Spinal cord (tissue), 10 donors: ENCODE measurements around the gene VSTM5. TPM values are rescaled to one million over a fixed set of nuclear protein-coding genes. Genes with fewer than 3 reads are reported as not detected.

Source experiments
- DNase-seq, 6 donors: peaks; one replicate each; pipeline versions ENCODE4 v3.0.0 to v3.0.0-alpha.2; 2013 to 2015; ENCODE audit warnings: low spot score in 6 of 6, low read depth in 4 of 6
- H3K27ac ChIP-seq: one replicate; pipeline ENCODE4 v1.5.1; 2013; ENCODE audit warnings: low read depth, low read length, control low read depth
- H3K27me3 ChIP-seq: one replicate; pipeline ENCODE4 v1.6.1; 2013; ENCODE audit warnings: low read length; ENCODE audit not compliant: control insufficient read depth, insufficient read depth
- H3K36me3 ChIP-seq: one replicate; pipeline ENCODE4 v1.6.1; 2013; ENCODE audit warnings: low read length; ENCODE audit not compliant: control insufficient read depth, insufficient read depth
- H3K4me1 ChIP-seq: one replicate; pipeline ENCODE4 v1.6.1; 2013; ENCODE audit warnings: low read length; ENCODE audit not compliant: control insufficient read depth, insufficient read depth
- H3K4me3 ChIP-seq: one replicate; pipeline ENCODE4 v1.5.1; 2013; ENCODE audit warnings: low read depth, low read length, control low read depth
- H3K9me3 ChIP-seq: one replicate; pipeline ENCODE4 v1.6.1; 2013; ENCODE audit warnings: low read length; ENCODE audit not compliant: control insufficient read depth, insufficient read depth
- WGBS: methylation state at CpG from one replicate; pipeline ENCODE4 v1.1.5; 2013; ENCODE audit warnings: missing lambda C conversion rate; ENCODE audit not compliant: insufficient coverage; 5-methylcytosine and 5-hydroxymethylcytosine counted together
- polyA plus RNA-seq, 2 donors: library from polyadenylated mRNA; unstranded; fragments of 120-200 nt; gene quantifications; one replicate each; pipeline ENCODE4 v1.2.1, GENCODE V29; 2013; ENCODE audit not compliant: insufficient read length in 2 of 2
- total RNA-seq, 2 donors: library from RNA; depleted of rRNA in 1 of 2; stranded (reverse); fragments of 120-200 nt in 1 of 2; fragments of >200 nt in 1 of 2; gene quantifications; one replicate each; pipeline versions ENCODE4 v1.2.3 to v1.2.4, GENCODE V29; 2013 to 2014
- donor health status: healthy.

The VSTM5 gene
- total and polyA plus RNA-seq, 4 donors: 2.1 to 8.6 (median 7.7) TPM

DNA sequence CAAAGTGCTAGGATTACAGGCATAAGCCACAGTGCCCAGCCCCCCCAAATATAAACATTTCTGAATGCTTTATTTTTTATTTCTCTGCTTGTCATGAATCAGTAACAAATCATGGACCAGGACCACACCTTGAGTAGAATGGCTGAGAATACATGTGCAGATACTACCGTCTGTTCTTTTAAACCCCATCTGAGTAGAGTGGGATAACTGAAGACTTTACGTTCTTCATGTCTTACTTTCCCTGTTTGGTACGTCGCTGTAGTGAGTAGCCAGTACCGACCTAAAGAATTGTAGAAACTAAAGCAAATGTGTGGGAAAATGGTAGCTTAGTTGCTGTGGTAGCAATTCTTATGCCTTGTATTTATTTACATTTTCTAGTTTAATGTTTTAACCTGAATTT, 36.4 kb downstream of the VSTM5 start:
- Histone ChIP-seq H3K27me3 (no peaks in the 10 kb centered on the region), H3K36me3 (peaks cover 22% of the 10 kb centered on the region), H3K4me3 (no peak overlapping the region), H3K27ac (no peak overlapping the region), H3K9me3 (no peaks in the 10 kb centered on the region), H3K4me1 (no peaks in the 10 kb centered on the region)
- no peak for DNase-seq
- WGBS: no CpG with 5 or more reads among the region's 5 CpGs

DNA sequence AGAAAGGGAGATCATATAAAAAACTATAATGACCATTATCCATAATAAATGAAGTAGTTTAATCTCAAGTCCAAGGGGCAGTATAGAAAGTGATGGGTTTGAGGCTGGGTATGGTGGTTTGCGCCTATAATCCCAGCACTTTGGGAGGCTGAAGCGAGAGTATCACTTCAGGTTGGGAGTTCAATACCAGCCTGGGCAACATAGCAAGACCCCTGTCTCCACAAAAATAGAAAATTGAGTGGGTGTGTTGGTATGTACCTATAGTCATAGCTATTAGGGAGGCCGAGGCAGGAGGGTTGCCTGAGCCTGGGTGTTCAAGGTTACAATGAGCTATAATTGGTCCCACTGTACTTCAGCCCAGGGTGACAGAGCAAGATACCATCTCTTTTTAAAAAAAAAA, 42.4 kb downstream of the VSTM5 start:
- no peaks in the 10 kb centered on the region for H3K9me3 ChIP-seq
- no peak overlapping the region for H3K27ac ChIP-seq
- DNase-seq: no peak
- peaks cover 29% of the 10 kb centered on the region for H3K36me3 ChIP-seq
- H3K27me3 ChIP-seq: no peaks in the 10 kb centered on the region
- no peaks in the 10 kb centered on the region for H3K4me1 ChIP-seq
- no peak overlapping the region for H3K4me3 ChIP-seq
- WGBS: no CpG with 5 or more reads among the region's 3 CpGs

- no peak for DNase-seq
- Histone ChIP-seq H3K27me3 (no peaks in the 10 kb centered on the region), H3K9me3 (no peaks in the 10 kb centered on the region), H3K36me3 (peaks cover 27% of the 10 kb centered on the region), H3K4me3 (no peak overlapping the region), H3K4me1 (no peaks in the 10 kb centered on the region), H3K27ac (no peak overlapping the region)
- WGBS: no CpG with 5 or more reads among the region's 2 CpGs
Measured at GRCh38 chr11:93804879-93805278, 45.5 kb downstream of the VSTM5 start.

DNA sequence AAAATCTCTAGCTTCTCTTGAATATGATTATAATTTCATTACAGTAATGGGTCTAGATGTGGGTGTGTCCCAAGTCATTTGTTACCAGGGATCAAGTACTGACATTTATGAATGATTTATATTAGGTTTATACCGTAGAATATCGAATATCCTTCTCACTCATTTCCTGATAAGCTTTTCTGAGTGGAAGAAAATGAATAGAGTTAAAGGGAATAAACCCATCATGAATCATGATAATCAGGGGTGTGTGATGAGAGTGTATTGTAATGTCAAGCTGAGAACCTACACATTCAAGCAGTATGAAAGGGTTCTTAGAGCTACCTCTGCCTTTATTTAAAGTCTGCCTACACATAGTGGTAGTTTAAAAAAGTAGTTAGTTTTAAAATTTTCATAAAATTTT, 49.1 kb downstream of the VSTM5 start:
- Histone ChIP-seq H3K4me3 (no peak overlapping the region), H3K27me3 (no peaks in the 10 kb centered on the region), H3K4me1 (no peaks in the 10 kb centered on the region), H3K9me3 (no peaks in the 10 kb centered on the region), H3K36me3 (peaks cover 21% of the 10 kb centered on the region), H3K27ac (no peak overlapping the region)
- no peak for DNase-seq
- WGBS: no CpG with 5 or more reads among the region's 2 CpGs

GRCh38 chr11:93796441-93797231, 53.8 kb downstream of the VSTM5 start:
- WGBS: no CpG with 5 or more reads among the region's 6 CpGs
- peaks cover 39% of the 10 kb centered on the region for H3K36me3 ChIP-seq
- H3K27me3 ChIP-seq: no peaks in the 10 kb centered on the region
- DNase-seq: no peak
- no peaks in the 10 kb centered on the region for H3K4me1 ChIP-seq
- no peaks in the 10 kb centered on the region for H3K9me3 ChIP-seq
- no peak overlapping the region for H3K27ac ChIP-seq
- no peak overlapping the region for H3K4me3 ChIP-seq

DNA sequence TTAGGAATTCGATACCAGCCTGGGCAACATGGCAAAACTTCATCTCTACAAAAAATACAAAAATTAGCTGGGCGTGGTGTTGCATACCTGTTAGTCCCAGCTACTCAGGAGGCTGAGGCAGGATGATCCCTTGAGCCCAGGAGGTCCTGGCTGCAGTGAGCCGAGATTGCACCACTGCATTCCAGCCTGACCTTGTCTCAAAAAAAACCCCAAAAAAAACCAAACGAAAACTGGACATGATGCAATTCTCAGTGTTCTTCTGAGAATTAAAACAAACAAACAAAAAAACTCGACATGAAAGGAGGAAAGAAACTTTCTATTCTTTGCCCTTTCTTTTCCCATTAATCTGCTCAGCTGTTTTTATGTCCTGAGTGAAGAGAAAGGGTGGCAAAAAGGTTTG, 58.9 kb downstream of the VSTM5 start:
- Histone ChIP-seq H3K4me1 (peaks cover 8% of the 10 kb centered on the region), H3K27ac (no peak overlapping the region), H3K36me3 (peaks cover 33% of the 10 kb centered on the region), H3K27me3 (no peaks in the 10 kb centered on the region), H3K4me3 (no peak overlapping the region), H3K9me3 (no peaks in the 10 kb centered on the region)
- DNase-seq: no peak
- 95% methylated on average over 3 of the region's 5 CpGs for WGBS

GRCh38 chr11:93784935-93785360, 65.5 kb downstream of the VSTM5 start:
- Histone ChIP-seq H3K9me3 (no peaks in the 10 kb centered on the region), H3K27me3 (no peaks in the 10 kb centered on the region), H3K4me1 (peaks cover 20% of the 10 kb centered on the region), H3K4me3 (peak overlapping the region; percentile 98), H3K36me3 (no peaks in the 10 kb centered on the region), H3K27ac (peak overlapping the region; percentile 98)
- DNase-seq: peak in 1 of 6 donors; percentile 33
- WGBS: 0% methylated on average over 13 of the region's 13 CpGs

DNA sequence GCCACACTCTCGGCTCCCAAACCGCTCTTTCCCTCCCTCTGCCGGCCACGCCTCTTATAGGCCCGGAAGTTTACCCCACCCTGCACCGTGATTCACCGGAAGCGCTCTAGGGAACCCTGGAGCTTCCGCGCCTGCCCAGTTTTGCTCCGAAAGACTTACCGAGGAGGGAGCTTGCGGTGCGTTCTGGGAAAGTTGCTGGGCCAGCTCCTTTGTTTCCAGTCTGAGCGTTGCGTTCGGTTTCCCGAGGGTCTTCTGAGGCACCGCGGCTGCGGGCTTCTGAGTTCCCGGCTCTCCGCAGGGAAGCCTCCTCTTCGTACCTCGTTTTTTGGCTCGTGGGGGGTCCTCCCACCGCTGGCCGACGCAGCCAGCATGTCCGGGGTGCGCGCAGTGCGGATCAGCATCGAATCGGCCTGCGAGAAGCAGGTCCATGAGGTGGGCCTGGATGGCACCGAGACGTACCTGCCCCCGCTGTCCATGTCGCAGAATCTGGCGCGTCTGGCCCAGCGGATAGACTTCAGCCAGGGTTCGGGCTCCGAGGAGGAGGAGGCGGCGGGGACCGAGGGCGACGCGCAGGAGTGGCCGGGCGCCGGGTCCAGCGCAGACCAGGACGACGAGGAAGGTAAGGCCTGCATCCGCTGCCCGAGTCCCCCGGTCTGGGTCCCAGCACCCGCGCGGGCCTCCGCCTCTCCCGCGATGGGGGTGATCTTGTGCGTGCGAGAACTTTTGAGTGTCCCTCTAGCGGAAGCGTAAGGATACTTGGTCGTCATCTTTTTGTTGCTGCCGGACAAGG, 66.1 kb downstream of the VSTM5 start, which contains the start of gene MED17:
Gene MED17 (plus strand): TSS at position 138 of the 790 bp plus-strand sequence. CDS start 232 bp downstream, at position 370.
- under 1% methylated on average over 71 of the region's 72 CpGs for WGBS
- Histone ChIP-seq H3K27me3 (no peaks in the 10 kb centered on the region), H3K27ac (peak within 1 kb of the TSS; percentile 98), H3K9me3 (no peaks in the 10 kb centered on the region), H3K4me3 (peak within 1 kb of the TSS; percentile 98), H3K36me3 (no peaks in the 10 kb centered on the region), H3K4me1 (peaks cover 20% of the 10 kb centered on the region)
- DNase-seq: peak; percentile 88 to 99 (median 92)

DNA sequence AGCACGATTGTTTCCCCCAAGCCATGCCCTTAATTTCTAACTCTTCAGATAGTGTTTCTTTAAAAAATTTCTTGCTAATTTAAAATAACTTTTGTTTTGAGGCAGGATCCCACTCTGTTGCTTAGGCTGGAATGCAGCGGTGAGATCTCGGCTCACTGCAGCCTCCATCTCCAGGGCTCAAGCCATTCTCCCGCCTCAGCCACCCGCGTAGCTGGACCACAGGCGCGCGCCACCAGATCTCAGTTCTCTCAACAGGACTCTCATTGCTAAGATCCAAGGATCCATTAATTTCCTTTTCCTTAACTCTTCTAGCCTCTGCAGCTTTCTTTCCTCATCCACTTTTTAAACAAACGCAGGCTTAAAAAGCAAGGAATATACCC, 66.7 kb downstream of the VSTM5 start:
- 0% methylated on average over 9 of the region's 10 CpGs for WGBS
- Histone ChIP-seq H3K36me3 (no peaks in the 10 kb centered on the region), H3K27me3 (no peaks in the 10 kb centered on the region), H3K9me3 (no peaks in the 10 kb centered on the region), H3K4me1 (peaks cover 20% of the 10 kb centered on the region), H3K27ac (peak overlapping the region; percentile 98), H3K4me3 (peak overlapping the region; percentile 98)
- DNase-seq: no peak
